ENCODE results near the gene ZCCHC24.

GRCh38 chr10:79401015-79401921, 44.2 kb downstream of the ZCCHC24 start:
- TF ChIP-seq CTCF (IDR thresholded peaks at IDR 0.05; ENCODE audit: low read depth, low read length, poor library complexity, severe bottlenecking) (no peak), EZH2phosphoT487 (IDR thresholded peaks at IDR 0.05; ENCODE audit: borderline replicate concordance, low read length) (no peak)

All from DOHH2 (cell line).